Endothelial cell of umbilical vein (primary cell): Measurements from ENCODE around the gene CACNA1B. TPM values are rescaled to one million over a fixed set of nuclear protein-coding genes. Genes with fewer than 3 reads are reported as not detected.

ENCODE experiments used
- BruUV-seq: library from RNA; stranded (reverse); fragments of 400-500 nt; replicated peaks from 2 replicates; lab custom pipeline; 2021; lab: Mats Ljungman, UMichigan
- CTCF ChIA-PET: fragments of 300-600, 350-600 bp; sonication (Branson Sonifier 250); formaldehyde crosslinking; loops from one replicate; lab custom pipeline; 2021; ENCODE audit warnings: antibody characterized with exemption, inconsistent platforms; lab: Charles Lee
- POLR2A ChIA-PET: fragments of 300-600, 350-600 bp; sonication (Branson Sonifier 250); formaldehyde crosslinking; loops from one replicate; lab custom pipeline; 2021; ENCODE audit warnings: antibody characterized with exemption, inconsistent platforms; lab: Charles Lee
- DNase-seq: peaks from one replicate; pipeline ENCODE4 v3.0.0-alpha.2; 2011; ENCODE audit warnings: low read depth, low spot score
- FAIRE-seq: peaks from 2 replicates; lab custom pipeline; 2011; peaks lifted over from hg19 to GRCh38; lab: Jason Lieb, UNC
- H2AFZ ChIP-seq: 2 replicates; pipeline ENCODE4 v1.6.0; 2012; ENCODE audit warnings: low read depth, low read length, control low read depth, inconsistent platforms
- H3K27ac ChIP-seq: 2 replicates; pipeline ENCODE4 v1.5.1; 2011; ENCODE audit warnings: low read depth, mild to moderate bottlenecking, control low read depth, low read length, moderate library complexity; ENCODE audit not compliant: insufficient read depth
- H3K27me3 ChIP-seq, 2 experiments: 2 replicates each; pipeline versions ENCODE4 v1.6.0 to v1.6.1; 2011; ENCODE audit warnings: low read length in 2 of 2, mixed read lengths in 1 of 2; ENCODE audit not compliant: control insufficient read depth in 2 of 2, insufficient read depth in 2 of 2
- H3K36me3 ChIP-seq, 2 experiments: 2 replicates in 1 of 2; 3 replicates in 1 of 2; pipeline ENCODE4 v1.5.1; 2011; ENCODE audit warnings: low read length in 2 of 2, mild to moderate bottlenecking in 1 of 2, moderate library complexity in 1 of 2; ENCODE audit not compliant: control insufficient read depth in 2 of 2, insufficient read depth in 2 of 2; ENCODE audit errors: extremely low read depth in 1 of 2
- H3K4me1 ChIP-seq: 3 replicates; pipeline ENCODE4 v1.5.1; 2011; ENCODE audit warnings: mild to moderate bottlenecking, low read length; ENCODE audit not compliant: control insufficient read depth, insufficient read depth; ENCODE audit errors: extremely low read depth
- H3K4me2 ChIP-seq: 2 replicates; pipeline ENCODE4 v1.6.1; 2011; ENCODE audit warnings: low read length, control low read depth, mixed read lengths; ENCODE audit not compliant: insufficient read depth
- H3K4me3 ChIP-seq, 3 experiments: fragments of 200-600 bp in 1 of 3; sonication (generic), shearing (Covaris generic) in 1 of 3; replicated peaks in 1 of 3; 2 replicates each; pipeline ENCODE4 v1.5.1; 2011 to 2016; ENCODE audit warnings: control low read depth in 3 of 3, low read length in 3 of 3, mild to moderate bottlenecking in 2 of 3, inconsistent platforms in 1 of 3, low read depth in 1 of 3, moderate library complexity in 1 of 3; ENCODE audit not compliant: insufficient read depth in 1 of 3
- H3K79me2 ChIP-seq: 2 replicates; pipeline ENCODE4 v1.6.0; 2012; ENCODE audit warnings: low read length, inconsistent platforms; ENCODE audit not compliant: control insufficient read depth, insufficient read depth
- H3K9ac ChIP-seq: replicated peaks from 2 replicates; pipeline ENCODE3; 2011; ENCODE audit warnings: low read length, control low read depth; ENCODE audit not compliant: insufficient read depth; ENCODE audit errors: extremely low read depth
- H3K9me1 ChIP-seq: replicated peaks from 3 replicates; pipeline ENCODE4 v1.6.0; 2011; ENCODE audit warnings: mild to moderate bottlenecking, low read length; ENCODE audit not compliant: control insufficient read depth, insufficient read depth; ENCODE audit errors: extremely low read depth
- H3K9me3 ChIP-seq: replicated peaks from 2 replicates; pipeline ENCODE4 v1.5.1; 2012; ENCODE audit warnings: low read length, inconsistent platforms; ENCODE audit not compliant: control insufficient read depth, insufficient read depth
- H4K20me1 ChIP-seq: replicated peaks from 2 replicates; pipeline ENCODE3; 2011; ENCODE audit warnings: mild to moderate bottlenecking, low read length; ENCODE audit not compliant: control insufficient read depth, insufficient read depth; ENCODE audit errors: extremely low read depth
- CTCF ChIP-seq, 2 donors: IDR thresholded peaks; 1 replicate in 1 of 2; 2 replicates in 1 of 2; pipeline ENCODE4 v1.5.1; 2011; ENCODE audit warnings: low read length in 2 of 2, mild to moderate bottlenecking in 2 of 2, moderate library complexity in 2 of 2, control low read depth in 1 of 2, inconsistent platforms in 1 of 2, low read depth in 1 of 2; ENCODE audit not compliant: insufficient read depth in 1 of 2; ENCODE audit errors: extremely low read depth in 1 of 2
- EZH2 ChIP-seq: IDR thresholded peaks from 2 replicates; pipeline ENCODE4 v1.6.1; 2012; ENCODE audit warnings: borderline replicate concordance, low read depth, mild to moderate bottlenecking, moderate library complexity, low read length, inconsistent platforms; ENCODE audit not compliant: severe bottlenecking
- FOS ChIP-seq: IDR thresholded peaks from 2 replicates; pipeline ENCODE4 v1.6.1; 2011; ENCODE audit warnings: mild to moderate bottlenecking, low read length, moderate library complexity, borderline replicate concordance; ENCODE audit not compliant: insufficient read depth
- GATA2 ChIP-seq: IDR thresholded peaks from 2 replicates; pipeline ENCODE4 v1.7.0; 2011; ENCODE audit warnings: low read depth, mild to moderate bottlenecking, moderate library complexity, mixed read lengths, low read length; ENCODE audit not compliant: insufficient read length, insufficient read depth
- JUN ChIP-seq: IDR thresholded peaks from 2 replicates; pipeline ENCODE4 v1.6.1; 2011; ENCODE audit warnings: borderline replicate concordance, low read depth; ENCODE audit not compliant: insufficient read length, insufficient read depth
- MAX ChIP-seq: IDR thresholded peaks from 2 replicates; pipeline ENCODE4 v1.6.1; 2011; ENCODE audit not compliant: insufficient read depth, insufficient read length
- MYC ChIP-seq: IDR thresholded peaks from one replicate; pipeline ENCODE4 v1.6.1; 2011; ENCODE audit warnings: mild to moderate bottlenecking, low read depth, low read length
- POLR2A ChIP-seq: IDR thresholded peaks from 2 replicates; pipeline ENCODE4 v1.6.1; 2012; ENCODE audit warnings: low read depth, mild to moderate bottlenecking, control low read depth, low read length
- POLR2AphosphoS5 ChIP-seq: IDR thresholded peaks from 2 replicates; pipeline ENCODE4 v1.6.1; 2012; ENCODE audit warnings: low read depth, mild to moderate bottlenecking, control low read depth, low read length, moderate library complexity; ENCODE audit not compliant: insufficient read depth
- dilution Hi-C: fragments of 300-500 bp; cut with MboI; formaldehyde crosslinking; loops from one replicate; pipeline ENCODE4 v1.15.0; 2019; ENCODE audit warnings: low sequenced_read_pairs; ENCODE audit not compliant: extremely low pct_ligation_motif_present
- intact Hi-C: fragments of 100-400 bp; cut with micrococcal nuclease; formaldehyde crosslinking; loops from one replicate; pipeline ENCODE4 v1.10.0; 2022
- polyA plus RNA-seq, 4 experiments: library from polyadenylated mRNA; depleted of rRNA in 3 of 4; stranded (reverse) in 3 of 4; unstranded in 1 of 4; fragments of >200 nt; gene quantifications; 2 replicates each; pipeline versions ENCODE4 v1.2.1 to v1.2.3, GENCODE V29; 2011 to 2012; ENCODE audit warnings: missing spikeins in 1 of 4
- total RNA-seq: library from RNA; stranded (reverse); gene quantifications from 2 replicates; pipeline ENCODE4 v1.2.3, GENCODE V29; 2021

CACNA1B gene
- total and polyA plus RNA-seq, 2 donors (not counting 3 experiments of a cell fraction or from before 2014, with no cell fraction given), result 0.11 to 0.41 TPM

GRCh38 chr9:138076650-138077009 is 199.0 kb downstream of the CACNA1B start:
- no TSS peak for BruUV-seq
- FAIRE-seq, result no peak
- no peak for DNase-seq
- dilution Hi-C loops (no loop called here), intact Hi-C loops (no loop called here)
- no peak overlapping the region for H3K4me2 ChIP-seq
- no peak overlapping the region for H2AFZ ChIP-seq
- H3K36me3 ChIP-seq, result no peaks in the 10 kb centered on the region
- no peak overlapping the region for H3K9ac ChIP-seq
- no peak overlapping the region for H3K4me3 ChIP-seq
- H3K4me1 ChIP-seq, result no peaks in the 10 kb centered on the region
- H3K27me3 ChIP-seq, result no peaks in the 10 kb centered on the region
- ChIA-PET POLR2A (no interaction called here), CTCF (no interaction called here)
- H3K79me2 ChIP-seq, result no peaks in the 10 kb centered on the region
- no peaks in the 10 kb centered on the region for H4K20me1 ChIP-seq
- H3K9me1 ChIP-seq, result no peaks in the 10 kb centered on the region
- peaks cover 2% of the 10 kb centered on the region for H3K9me3 ChIP-seq
- no peak overlapping the region for H3K27ac ChIP-seq
- TF ChIP-seq EZH2 (no peak), CTCF (IDR thresholded peaks at IDR 0.05; ENCODE audit: extremely low read depth in 1 of 2, insufficient read depth in 1 of 2, low read depth in 1 of 2, low read length in 2 of 2) (no peak), MAX (no peak), POLR2A (no peak), JUN (no peak), POLR2AphosphoS5 (no peak), FOS (no peak), GATA2 (no peak), MYC (no peak)
